HepG2 (cell line): Measurements from ENCODE around the gene CDX1. TPM values are rescaled to one million over a fixed set of nuclear protein-coding genes. Genes with fewer than 3 reads are reported as not detected.

Source experiments
- EEA1 ChIP-seq: sonication (generic); formaldehyde crosslinking; IDR thresholded peaks from 2 replicates; pipeline ENCODE4 v1.5.1; 2020; ENCODE audit warnings: mild to moderate bottlenecking, missing genetic modification reagents, borderline replicate concordance
- ELF3 ChIP-seq: IDR thresholded peaks from 2 replicates; pipeline ENCODE4 v1.6.1; 2016; ENCODE audit warnings: missing genetic modification reagents, missing compliant biosample characterization
- FOXK1 ChIP-seq: sonication (generic); formaldehyde crosslinking; IDR thresholded peaks from 2 replicates; pipeline ENCODE4 v1.4.0; 2020; ENCODE audit warnings: low read depth, missing genetic modification reagents, borderline replicate concordance
- HMG20A ChIP-seq: IDR thresholded peaks from 2 replicates; pipeline ENCODE4 v1.6.1; 2016; ENCODE audit warnings: borderline replicate concordance
- KDM1A ChIP-seq: IDR thresholded peaks from 2 replicates; pipeline ENCODE4 v1.6.1; 2016; ENCODE audit warnings: missing compliant biosample characterization
- NFYC ChIP-seq: IDR thresholded peaks from 2 replicates; pipeline ENCODE4 v1.6.1; 2016; ENCODE audit warnings: missing genetic modification reagents, missing compliant biosample characterization
- RELA ChIP-seq: sonication (generic); formaldehyde crosslinking; IDR thresholded peaks from 2 replicates; pipeline ENCODE4 v1.4.0; 2020; ENCODE audit warnings: missing genetic modification reagents
- SMAD3 ChIP-seq: sonication (generic); formaldehyde crosslinking; IDR thresholded peaks from 2 replicates; pipeline ENCODE4 v1.4.0; 2020; ENCODE audit warnings: missing genetic modification reagents
- SNAPC2 ChIP-seq: sonication (generic); formaldehyde crosslinking; IDR thresholded peaks from 2 replicates; pipeline ENCODE4 v1.8.1; 2022; ENCODE audit warnings: mild to moderate bottlenecking, missing genetic modification reagents
- TEAD3 ChIP-seq: optimal IDR thresholded peaks from 2 replicates; pipeline ENCODE3; 2016; ENCODE audit warnings: borderline replicate concordance
- ZBTB7B ChIP-seq: sonication (generic); formaldehyde crosslinking; IDR thresholded peaks from 2 replicates; pipeline ENCODE4 v1.4.0; 2020; ENCODE audit warnings: missing genetic modification reagents
- ZNF296 ChIP-seq: sonication (generic); formaldehyde crosslinking; conservative IDR thresholded peaks from 2 replicates; pipeline ENCODE4 v1.5.0; 2020; ENCODE audit warnings: mild to moderate bottlenecking, missing genetic modification reagents
- ZNF546 ChIP-seq: sonication (generic); formaldehyde crosslinking; conservative IDR thresholded peaks from 2 replicates; pipeline ENCODE4 v1.8.1; 2023; ENCODE audit warnings: mild to moderate bottlenecking, missing genetic modification reagents
- ZNF552 ChIP-seq: sonication (generic); formaldehyde crosslinking; IDR thresholded peaks from 2 replicates; pipeline ENCODE4 v1.9.0; 2022; ENCODE audit warnings: missing genetic modification reagents, mild to moderate bottlenecking, borderline replicate concordance
- ZNF672 ChIP-seq: sonication (generic); formaldehyde crosslinking; IDR thresholded peaks from 2 replicates; pipeline ENCODE4 v1.8.1; 2022; ENCODE audit warnings: missing genetic modification reagents
- ZNF839 ChIP-seq: sonication (generic); formaldehyde crosslinking; IDR thresholded peaks from 2 replicates; pipeline ENCODE4 v1.4.0; 2020; ENCODE audit warnings: missing genetic modification reagents, mild to moderate bottlenecking, borderline replicate concordance
- polyA plus RNA-seq, 8 experiments: library from polyadenylated mRNA; depleted of rRNA in 3 of 8; stranded (reverse) in 7 of 8; unstranded in 1 of 8; fragments of >200 nt; fragmentation: Illumina TruSeq in 4 of 8; extraction: Trizol in 4 of 8; gene quantifications; 2 replicates each; pipeline versions ENCODE4 v1.2.1 to v1.2.3, GENCODE V29; 2011 to 2016; ENCODE audit warnings: low read depth in 4 of 8, missing spikeins in 1 of 8, mixed read lengths in 1 of 8; ENCODE audit not compliant: insufficient read depth in 1 of 8
- total RNA-seq, 5 experiments: library from RNA; depleted of rRNA; stranded (reverse); fragments of >200 nt; fragmentation: Illumina TruSeq; extraction: Trizol; gene quantifications; 2 replicates each; pipeline ENCODE4 v1.2.3, GENCODE V29; 2016; ENCODE audit warnings: low read depth in 1 of 5
- TF ChIP-seq, protein P1 (sequence below): sonication (generic); formaldehyde crosslinking; conservative IDR thresholded peaks from 2 replicates; pipeline ENCODE4 v1.4.0; 2020; ENCODE audit warnings: missing genetic modification reagents
- TF ChIP-seq, protein P2 (sequence below): sonication (generic); formaldehyde crosslinking; IDR thresholded peaks from 2 replicates; pipeline ENCODE4 v1.4.0; 2020; ENCODE audit warnings: missing genetic modification reagents
- TF ChIP-seq, protein P3 (sequence below): IDR thresholded peaks from 2 replicates; pipeline ENCODE4 v1.4.0; 2020; ENCODE audit warnings: mild to moderate bottlenecking, missing genetic modification reagents
- TF ChIP-seq, protein P4 (sequence below): sonication (generic); formaldehyde crosslinking; IDR thresholded peaks from 2 replicates; pipeline ENCODE4 v1.5.0; 2020; ENCODE audit warnings: missing genetic modification reagents
- TF ChIP-seq, protein P5 (sequence below): sonication (generic); formaldehyde crosslinking; IDR thresholded peaks from 2 replicates; pipeline ENCODE4 v1.5.0; 2020; ENCODE audit warnings: missing genetic modification reagents

The CDX1 gene
- total and polyA plus RNA-seq, 2 of the 13 experiments (the other 11 are each of a cell fraction or from before 2014, with no cell fraction given), result not detected

DNA sequence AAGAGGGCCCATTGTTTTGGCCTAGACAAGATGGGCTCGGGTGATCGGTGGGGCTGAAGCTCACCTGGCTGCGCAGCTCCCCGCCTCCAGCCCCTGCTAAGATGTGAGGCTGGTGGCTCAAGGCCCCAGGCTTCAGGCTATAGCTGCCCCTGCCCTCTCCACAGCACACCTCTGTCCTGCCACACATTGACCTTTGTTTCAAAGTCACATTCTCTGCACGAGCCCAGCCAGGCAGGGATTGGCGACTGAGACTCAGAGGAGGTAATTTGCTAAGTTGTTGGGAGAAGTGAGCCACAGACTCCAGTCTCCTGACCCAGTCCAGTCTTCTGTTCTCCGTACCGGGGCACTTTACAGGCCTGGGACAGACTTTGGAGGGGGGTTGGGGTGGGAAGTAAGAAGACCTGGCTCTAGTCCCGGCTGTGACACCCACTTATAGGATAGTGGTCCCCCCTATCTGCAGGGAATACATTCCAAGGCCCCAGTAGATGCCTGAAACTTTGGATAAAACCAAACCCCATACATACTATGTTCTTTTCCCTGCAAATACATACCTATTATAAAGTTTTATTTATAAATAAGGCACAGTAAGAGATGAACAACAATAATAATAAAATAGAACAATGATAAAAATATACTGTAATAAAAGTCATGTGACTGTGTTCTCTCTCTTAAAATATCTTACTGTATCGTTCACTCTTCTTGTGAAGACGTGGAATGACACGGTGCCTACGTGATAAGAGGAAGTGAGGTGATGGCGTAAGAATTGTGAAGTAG is 24.2 kb upstream of the CDX1 start (continued):
- TF ChIP-seq, protein P1, sequence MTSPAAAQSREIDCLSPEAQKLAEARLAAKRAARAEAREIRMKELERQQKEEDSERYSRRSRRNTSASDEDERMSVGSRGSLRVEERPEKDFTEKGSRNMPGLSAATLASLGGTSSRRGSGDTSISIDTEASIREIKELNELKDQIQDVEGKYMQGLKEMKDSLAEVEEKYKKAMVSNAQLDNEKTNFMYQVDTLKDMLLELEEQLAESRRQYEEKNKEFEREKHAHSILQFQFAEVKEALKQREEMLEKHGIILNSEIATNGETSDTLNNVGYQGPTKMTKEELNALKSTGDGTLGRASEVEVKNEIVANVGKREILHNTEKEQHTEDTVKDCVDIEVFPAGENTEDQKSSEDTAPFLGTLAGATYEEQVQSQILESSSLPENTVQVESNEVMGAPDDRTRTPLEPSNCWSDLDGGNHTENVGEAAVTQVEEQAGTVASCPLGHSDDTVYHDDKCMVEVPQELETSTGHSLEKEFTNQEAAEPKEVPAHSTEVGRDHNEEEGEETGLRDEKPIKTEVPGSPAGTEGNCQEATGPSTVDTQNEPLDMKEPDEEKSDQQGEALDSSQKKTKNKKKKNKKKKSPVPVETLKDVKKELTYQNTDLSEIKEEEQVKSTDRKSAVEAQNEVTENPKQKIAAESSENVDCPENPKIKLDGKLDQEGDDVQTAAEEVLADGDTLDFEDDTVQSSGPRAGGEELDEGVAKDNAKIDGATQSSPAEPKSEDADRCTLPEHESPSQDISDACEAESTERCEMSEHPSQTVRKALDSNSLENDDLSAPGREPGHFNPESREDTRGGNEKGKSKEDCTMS, result no peak
- TF ChIP-seq HMG20A (CRISPR knock-in tag) (no peak), NFYC (CRISPR knock-in tag) (no peak), ZNF296 (CRISPR knock-in tag) (peak; percentile 55; the same call in 1 of the 2 replicates), ZNF672 (no peak), ZBTB7B (no peak; the same call in 1 of the 2 replicates), SNAPC2 (CRISPR knock-in tag) (no peak), ZNF839 (CRISPR knock-in tag) (no peak), RELA (CRISPR knock-in tag) (no peak), KDM1A (CRISPR knock-in tag) (no peak), ELF3 (CRISPR knock-in tag) (no peak), TEAD3 (CRISPR knock-in tag) (peak; percentile 29), FOXK1 (CRISPR knock-in tag) (no peak), ZNF552 (0 out of 2 replicates have a peak, but pooled peaks have one; percentile 13), EEA1 (CRISPR knock-in tag) (no peak), ZNF546 (CRISPR knock-in tag) (0 out of 2 replicates have a peak, but pooled peaks have one; percentile 41), SMAD3 (CRISPR knock-in tag) (no peak)
- TF ChIP-seq, protein P2, sequence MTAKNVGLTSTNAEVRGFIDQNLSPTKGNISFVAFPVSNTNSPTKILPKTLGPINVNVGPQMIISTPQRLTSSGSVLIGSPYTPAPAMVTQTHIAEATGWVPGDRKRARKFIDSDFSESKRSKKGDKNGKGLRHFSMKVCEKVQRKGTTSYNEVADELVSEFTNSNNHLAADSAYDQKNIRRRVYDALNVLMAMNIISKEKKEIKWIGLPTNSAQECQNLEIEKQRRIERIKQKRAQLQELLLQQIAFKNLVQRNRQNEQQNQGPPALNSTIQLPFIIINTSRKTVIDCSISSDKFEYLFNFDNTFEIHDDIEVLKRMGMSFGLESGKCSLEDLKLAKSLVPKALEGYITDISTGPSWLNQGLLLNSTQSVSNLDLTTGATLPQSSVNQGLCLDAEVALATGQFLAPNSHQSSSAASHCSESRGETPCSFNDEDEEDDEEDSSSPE (CRISPR knock-in tag), result peak; percentile 45
- TF ChIP-seq, protein P3, sequence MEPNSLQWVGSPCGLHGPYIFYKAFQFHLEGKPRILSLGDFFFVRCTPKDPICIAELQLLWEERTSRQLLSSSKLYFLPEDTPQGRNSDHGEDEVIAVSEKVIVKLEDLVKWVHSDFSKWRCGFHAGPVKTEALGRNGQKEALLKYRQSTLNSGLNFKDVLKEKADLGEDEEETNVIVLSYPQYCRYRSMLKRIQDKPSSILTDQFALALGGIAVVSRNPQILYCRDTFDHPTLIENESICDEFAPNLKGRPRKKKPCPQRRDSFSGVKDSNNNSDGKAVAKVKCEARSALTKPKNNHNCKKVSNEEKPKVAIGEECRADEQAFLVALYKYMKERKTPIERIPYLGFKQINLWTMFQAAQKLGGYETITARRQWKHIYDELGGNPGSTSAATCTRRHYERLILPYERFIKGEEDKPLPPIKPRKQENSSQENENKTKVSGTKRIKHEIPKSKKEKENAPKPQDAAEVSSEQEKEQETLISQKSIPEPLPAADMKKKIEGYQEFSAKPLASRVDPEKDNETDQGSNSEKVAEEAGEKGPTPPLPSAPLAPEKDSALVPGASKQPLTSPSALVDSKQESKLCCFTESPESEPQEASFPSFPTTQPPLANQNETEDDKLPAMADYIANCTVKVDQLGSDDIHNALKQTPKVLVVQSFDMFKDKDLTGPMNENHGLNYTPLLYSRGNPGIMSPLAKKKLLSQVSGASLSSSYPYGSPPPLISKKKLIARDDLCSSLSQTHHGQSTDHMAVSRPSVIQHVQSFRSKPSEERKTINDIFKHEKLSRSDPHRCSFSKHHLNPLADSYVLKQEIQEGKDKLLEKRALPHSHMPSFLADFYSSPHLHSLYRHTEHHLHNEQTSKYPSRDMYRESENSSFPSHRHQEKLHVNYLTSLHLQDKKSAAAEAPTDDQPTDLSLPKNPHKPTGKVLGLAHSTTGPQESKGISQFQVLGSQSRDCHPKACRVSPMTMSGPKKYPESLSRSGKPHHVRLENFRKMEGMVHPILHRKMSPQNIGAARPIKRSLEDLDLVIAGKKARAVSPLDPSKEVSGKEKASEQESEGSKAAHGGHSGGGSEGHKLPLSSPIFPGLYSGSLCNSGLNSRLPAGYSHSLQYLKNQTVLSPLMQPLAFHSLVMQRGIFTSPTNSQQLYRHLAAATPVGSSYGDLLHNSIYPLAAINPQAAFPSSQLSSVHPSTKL (CRISPR knock-in tag), result peak; percentile 43
- TF ChIP-seq, protein P4, sequence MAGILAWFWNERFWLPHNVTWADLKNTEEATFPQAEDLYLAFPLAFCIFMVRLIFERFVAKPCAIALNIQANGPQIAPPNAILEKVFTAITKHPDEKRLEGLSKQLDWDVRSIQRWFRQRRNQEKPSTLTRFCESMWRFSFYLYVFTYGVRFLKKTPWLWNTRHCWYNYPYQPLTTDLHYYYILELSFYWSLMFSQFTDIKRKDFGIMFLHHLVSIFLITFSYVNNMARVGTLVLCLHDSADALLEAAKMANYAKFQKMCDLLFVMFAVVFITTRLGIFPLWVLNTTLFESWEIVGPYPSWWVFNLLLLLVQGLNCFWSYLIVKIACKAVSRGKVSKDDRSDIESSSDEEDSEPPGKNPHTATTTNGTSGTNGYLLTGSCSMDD (CRISPR knock-in tag), result no peak
- TF ChIP-seq, protein P5, sequence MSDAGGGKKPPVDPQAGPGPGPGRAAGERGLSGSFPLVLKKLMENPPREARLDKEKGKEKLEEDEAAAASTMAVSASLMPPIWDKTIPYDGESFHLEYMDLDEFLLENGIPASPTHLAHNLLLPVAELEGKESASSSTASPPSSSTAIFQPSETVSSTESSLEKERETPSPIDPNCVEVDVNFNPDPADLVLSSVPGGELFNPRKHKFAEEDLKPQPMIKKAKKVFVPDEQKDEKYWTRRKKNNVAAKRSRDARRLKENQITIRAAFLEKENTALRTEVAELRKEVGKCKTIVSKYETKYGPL, result no peak
